GM18867 (cell line): Measurements from ENCODE around the gene CCNDBP1.
"Not testable (repeated sequence)": the region's sequence is repeated elsewhere in the genome, so short reads cannot be mapped to it uniquely, and the experiment has no call there.

Experiments used
- ATAC-seq: cut with Tn5 transposase; IDR thresholded peaks from one replicate; pipeline ENCODE4 v1.9.1; 2021; ENCODE audit warnings: mild to moderate bottlenecking, moderate library complexity; ENCODE audit not compliant: unreplicated experiment

Gene CCNDBP1

GRCh38 chr15:43190178-43190577 is 5.0 kb downstream of the CCNDBP1 start:
- no peak for ATAC-seq

- ATAC-seq: no peak
Observed at GRCh38 chr15:43193710-43194109, 8.5 kb downstream of the CCNDBP1 start.

- ATAC-seq: no peak
Observed at GRCh38 chr15:43194795-43195194, 9.6 kb downstream of the CCNDBP1 start.

GRCh38 chr15:43196760-43197548 is 11.8 kb downstream of the CCNDBP1 start:
- no peak for ATAC-seq

GRCh38 chr15:43197773-43198172 is 12.6 kb downstream of the CCNDBP1 start:
- ATAC-seq: not testable (repeated sequence)

GRCh38 chr15:43198556-43198955 is 13.4 kb downstream of the CCNDBP1 start:
- ATAC-seq: not testable (repeated sequence)

- no peak for ATAC-seq
Observed at GRCh38 chr15:43198992-43199391, 13.8 kb downstream of the CCNDBP1 start.

GRCh38 chr15:43199945-43200488 is 14.8 kb downstream of the CCNDBP1 start:
- ATAC-seq: no peak

- ATAC-seq: no peak
Observed at GRCh38 chr15:43204016-43204901, 19.1 kb downstream of the CCNDBP1 start.

- no peak for ATAC-seq
Observed at GRCh38 chr15:43206054-43206453, 20.9 kb downstream of the CCNDBP1 start.

GRCh38 chr15:43207024-43207423 is 21.8 kb downstream of the CCNDBP1 start:
- no peak for ATAC-seq

GRCh38 chr15:43208052-43209002 is 23.1 kb downstream of the CCNDBP1 start:
- ATAC-seq: no peak

- no peak for ATAC-seq
Observed at GRCh38 chr15:43209059-43209824, 24.0 kb downstream of the CCNDBP1 start.

- no peak for ATAC-seq
Observed at GRCh38 chr15:43210172-43210745, 25.1 kb downstream of the CCNDBP1 start.

GRCh38 chr15:43210807-43211206 is 25.6 kb downstream of the CCNDBP1 start:
- no peak for ATAC-seq

GRCh38 chr15:43211224-43211735 is 26.1 kb downstream of the CCNDBP1 start:
- no peak for ATAC-seq

- no peak for ATAC-seq
Observed at GRCh38 chr15:43212299-43212698, 27.1 kb downstream of the CCNDBP1 start.

- ATAC-seq: no peak
Observed at GRCh38 chr15:43212951-43213350, 27.7 kb downstream of the CCNDBP1 start.

GRCh38 chr15:43213466-43213865 is 28.3 kb downstream of the CCNDBP1 start:
- ATAC-seq: no peak
